Stimulated activated CD4-positive, alpha-beta T cell treated with anti-CD3 and anti-CD28 coated beads, Interleukin-4, amount 100 ng/mL, for 1 hour (primary cell): ENCODE measurements around the gene LEPROT.
"Not testable (repeated sequence)": the region's sequence is repeated elsewhere in the genome, so short reads cannot be mapped to it uniquely, and the experiment has no call there.

Source experiments
- DNase-seq: peaks from one replicate; pipeline ENCODE4 v3.0.0-alpha.2; 2020

The LEPROT gene

GRCh38 chr1:65420590-65421350, at the start of gene LEPROT, which contains the start of gene LEPR:
LEPROT (plus strand) TSS chr1:65420668; CDS start chr1:65420725, 57 bp downstream.
LEPR (plus strand) TSS chr1:65420668; CDS start chr1:65565566, 144,898 bp downstream.
- no peak for DNase-seq

GRCh38 chr1:65371544-65371943, 48.9 kb upstream of the LEPROT start:
- DNase-seq: no peak

GRCh38 chr1:65372557-65372956, 47.9 kb upstream of the LEPROT start:
- no peak for DNase-seq

GRCh38 chr1:65377496-65378246, 42.8 kb upstream of the LEPROT start:
- DNase-seq: no peak

GRCh38 chr1:65378247-65378946, 42.1 kb upstream of the LEPROT start:
- no peak for DNase-seq

- DNase-seq: not testable (repeated sequence)
Measured at GRCh38 chr1:65384426-65384825, 36.0 kb upstream of the LEPROT start.

GRCh38 chr1:65386439-65386838, 34.0 kb upstream of the LEPROT start:
- DNase-seq: no peak

GRCh38 chr1:65387821-65388220, 32.6 kb upstream of the LEPROT start:
- DNase-seq: no peak

- DNase-seq: no peak
Measured at GRCh38 chr1:65388908-65389695, 31.4 kb upstream of the LEPROT start.

GRCh38 chr1:65392497-65392896, 28.0 kb upstream of the LEPROT start:
- no peak for DNase-seq

- DNase-seq: peak; percentile 4
Measured at GRCh38 chr1:65393347-65393746, 27.1 kb upstream of the LEPROT start.

- DNase-seq: no peak
Measured at GRCh38 chr1:65393928-65394327, 26.5 kb upstream of the LEPROT start.

GRCh38 chr1:65395887-65396612, 24.4 kb upstream of the LEPROT start:
- no peak for DNase-seq

GRCh38 chr1:65398083-65398482, 22.4 kb upstream of the LEPROT start:
- no peak for DNase-seq

- no peak for DNase-seq
Measured at GRCh38 chr1:65399003-65399402, 21.5 kb upstream of the LEPROT start.

GRCh38 chr1:65401612-65402011, 18.9 kb upstream of the LEPROT start:
- DNase-seq: no peak

GRCh38 chr1:65404941-65405340, 15.5 kb upstream of the LEPROT start:
- DNase-seq: no peak

- no peak for DNase-seq
Measured at GRCh38 chr1:65407877-65408276, 12.6 kb upstream of the LEPROT start.

GRCh38 chr1:65409314-65409713, 11.2 kb upstream of the LEPROT start:
- no peak for DNase-seq

GRCh38 chr1:65409816-65410326, 10.6 kb upstream of the LEPROT start:
- DNase-seq: no peak

- DNase-seq: no peak
Measured at GRCh38 chr1:65412256-65412983, 8.0 kb upstream of the LEPROT start.
